ENCODE data around the gene NDUFS3. TPM values are rescaled to one million over a fixed set of nuclear protein-coding genes. Genes with fewer than 3 reads are reported as not detected.
A peak's percentile ranks its signal among the peaks of the same experiment; 100 is the strongest.

Gene NDUFS3
- total and polyA plus RNA-seq, 7 donors: 74.4 to 323 (median 106) TPM

GRCh38 chr11:47577460-47578041 is 1.3 kb upstream of the NDUFS3 start:
- 83 to 86% methylated on average over 13 of the region's 13 CpGs for WGBS, 2 donors
- DNase-seq: no peak
- Histone ChIP-seq H3K4me1 (peaks cover 0 to 38% (median 26%) of the 10 kb centered on the region in 4 donors), H3K4me3 (peak overlapping the region in 3 of 4 donors; percentile 93 to 94 (median 93)), H3K27ac (peak overlapping the region in 3 of 4 donors; percentile 87 to 89 (median 88)), H3K9me3 (no peaks in the 10 kb centered on the region), H3K36me3 (peaks cover 27 to 59% (median 36%) of the 10 kb centered on the region in 4 donors), H3K27me3 (no peaks in the 10 kb centered on the region)
- TF ChIP-seq EP300 (IDR thresholded peaks at IDR 0.05): no peak
- TF ChIP-seq, protein P1, sequence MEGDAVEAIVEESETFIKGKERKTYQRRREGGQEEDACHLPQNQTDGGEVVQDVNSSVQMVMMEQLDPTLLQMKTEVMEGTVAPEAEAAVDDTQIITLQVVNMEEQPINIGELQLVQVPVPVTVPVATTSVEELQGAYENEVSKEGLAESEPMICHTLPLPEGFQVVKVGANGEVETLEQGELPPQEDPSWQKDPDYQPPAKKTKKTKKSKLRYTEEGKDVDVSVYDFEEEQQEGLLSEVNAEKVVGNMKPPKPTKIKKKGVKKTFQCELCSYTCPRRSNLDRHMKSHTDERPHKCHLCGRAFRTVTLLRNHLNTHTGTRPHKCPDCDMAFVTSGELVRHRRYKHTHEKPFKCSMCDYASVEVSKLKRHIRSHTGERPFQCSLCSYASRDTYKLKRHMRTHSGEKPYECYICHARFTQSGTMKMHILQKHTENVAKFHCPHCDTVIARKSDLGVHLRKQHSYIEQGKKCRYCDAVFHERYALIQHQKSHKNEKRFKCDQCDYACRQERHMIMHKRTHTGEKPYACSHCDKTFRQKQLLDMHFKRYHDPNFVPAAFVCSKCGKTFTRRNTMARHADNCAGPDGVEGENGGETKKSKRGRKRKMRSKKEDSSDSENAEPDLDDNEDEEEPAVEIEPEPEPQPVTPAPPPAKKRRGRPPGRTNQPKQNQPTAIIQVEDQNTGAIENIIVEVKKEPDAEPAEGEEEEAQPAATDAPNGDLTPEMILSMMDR (IDR thresholded peaks at IDR 0.05): no peak
- intact Hi-C loops (cut with DNase I): loop anchor here (5.0 kb wide), 1 partner anchor 170 kb away; the partner anchor contains the start of gene SLC39A13

- no peak for DNase-seq
- peaks cover 35 to 57% (median 36%) of the 10 kb centered on the region in 4 donors for H3K36me3 ChIP-seq
Observed at GRCh38 chr11:47583844-47584243, 5.0 kb downstream of the NDUFS3 start.

DNA sequence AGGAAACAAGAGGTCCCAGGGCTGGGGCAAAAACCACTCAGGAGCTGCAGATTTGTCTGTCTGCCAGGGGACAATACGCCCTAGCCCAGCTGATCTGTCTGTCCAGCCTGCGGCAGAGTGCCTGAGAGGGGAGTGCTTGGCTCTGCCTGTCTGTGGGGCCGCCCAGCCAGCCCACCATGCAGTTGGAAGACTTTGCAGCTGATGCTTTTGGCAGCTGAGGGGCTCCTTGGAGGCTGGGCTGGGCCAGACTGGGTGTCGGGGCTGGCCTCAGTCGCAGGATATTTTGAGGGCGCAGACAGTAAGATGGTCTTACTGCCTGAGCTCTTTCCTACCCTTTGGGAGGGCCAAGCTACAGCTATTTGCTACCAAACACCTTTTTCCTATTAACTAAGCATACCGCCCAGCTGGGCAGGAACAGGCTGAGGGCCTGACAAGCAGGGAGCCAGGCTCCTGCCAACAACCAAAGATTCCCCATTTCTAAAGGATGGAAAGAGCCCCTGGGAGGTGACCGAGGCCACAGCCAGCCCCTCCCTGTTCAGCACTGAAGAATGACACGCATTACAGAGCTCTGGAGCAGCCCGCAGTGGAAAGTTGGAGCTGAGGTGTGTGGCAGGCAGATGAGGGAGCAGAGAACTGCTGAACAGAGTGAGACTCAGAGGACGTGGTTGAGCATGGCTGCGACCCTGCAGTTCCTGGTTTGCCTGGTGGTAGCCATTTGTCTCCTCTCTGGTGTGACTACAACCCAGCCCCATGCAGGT is 7.4 kb downstream of the NDUFS3 start, which contains the start of gene FAM180B:
TSS of gene FAM180B (plus strand) at position 581 of the 758 bp plus-strand sequence. CDS start at position 672, 91 bp downstream.
- Histone ChIP-seq H3K27ac (peak within 1 kb of the TSS in 1 of 4 donors; percentile 27), H3K4me1 (peaks cover 0 to 14% (median 6%) of the 10 kb centered on the region in 4 donors), H3K36me3 (peaks cover 31 to 44% (median 33%) of the 10 kb centered on the region in 4 donors), H3K4me3 (no peak within 1 kb of the TSS), H3K27me3 (peaks cover 0 to 14% (median 9%) of the 10 kb centered on the region in 3 donors), H3K9me3 (no peaks in the 10 kb centered on the region)
- WGBS, 2 donors: 86 to 88% methylated on average over 12 of the region's 12 CpGs
- intact Hi-C loops (cut with DNase I): no loop called here
- TF ChIP-seq, protein P1 (IDR thresholded peaks at IDR 0.05): no peak
- TF ChIP-seq POLR2A (IDR thresholded peaks at IDR 0.05) (no peak), EP300 (IDR thresholded peaks at IDR 0.05) (no peak), POLR2AphosphoS5 (IDR thresholded peaks at IDR 0.05) (no peak)
- DNase-seq: no peak

More at GRCh38 chr11:47583844-47584243, 5.0 kb downstream of the NDUFS3 start:
- H3K4me3 ChIP-seq: no peak overlapping the region
- 93 to 97% methylated on average over 5 of the region's 5 CpGs for WGBS, 2 donors
- H3K4me1 ChIP-seq: peaks cover 0 to 15% (median 13%) of the 10 kb centered on the region in 4 donors
- H3K9me3 ChIP-seq: no peaks in the 10 kb centered on the region
- no peaks in the 10 kb centered on the region for H3K27me3 ChIP-seq
- H3K27ac ChIP-seq: no peak overlapping the region
- TF ChIP-seq POLR2A (IDR thresholded peaks at IDR 0.05) (no peak), EP300 (IDR thresholded peaks at IDR 0.05) (no peak), POLR2AphosphoS5 (IDR thresholded peaks at IDR 0.05) (no peak)
- TF ChIP-seq, protein P1 (IDR thresholded peaks at IDR 0.05): no peak
- intact Hi-C loops (cut with DNase I): no loop called here

DNA sequence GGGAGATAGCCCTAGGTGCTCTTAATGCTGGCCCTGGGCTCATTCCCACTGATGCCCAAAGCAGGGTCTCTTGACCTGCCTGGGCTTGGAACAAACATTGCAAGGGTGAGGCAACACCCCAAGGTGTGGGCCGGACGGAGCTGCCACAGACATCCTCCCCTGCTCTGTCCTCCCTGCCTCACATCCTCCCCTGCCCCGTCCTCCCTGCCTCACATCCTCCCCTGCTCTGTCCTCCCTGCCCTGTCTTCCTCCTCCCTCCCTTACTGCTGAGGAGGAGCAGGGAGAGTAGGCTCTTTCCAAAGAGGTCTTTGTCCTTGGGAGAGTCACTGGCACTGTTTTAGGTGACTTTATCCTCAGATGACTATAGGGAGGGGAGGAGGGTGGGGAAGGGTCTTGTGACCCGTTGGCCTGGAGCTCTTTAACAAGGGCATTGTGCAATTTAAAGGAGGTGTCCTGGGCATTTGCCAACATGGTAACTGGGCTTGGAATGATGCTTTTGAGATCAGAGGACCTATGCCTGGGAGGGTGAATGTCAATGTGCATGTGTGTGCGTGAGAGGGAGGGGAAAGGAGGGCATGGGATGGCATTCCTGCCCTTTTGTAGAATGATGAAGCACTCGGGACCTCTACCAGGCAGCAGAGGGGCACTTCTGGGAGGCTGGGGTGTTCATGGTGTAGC is 8.3 kb downstream of the NDUFS3 start:
- intact Hi-C loops (cut with DNase I): no loop called here
- 66 to 73% methylated on average over 6 of the region's 6 CpGs for WGBS, 2 donors
- Histone ChIP-seq H3K4me3 (no peak overlapping the region), H3K27ac (peak overlapping the region in 1 of 4 donors; percentile 27), H3K4me1 (peaks cover 0 to 14% (median 6%) of the 10 kb centered on the region in 4 donors), H3K27me3 (peaks cover 0 to 20% (median 16%) of the 10 kb centered on the region in 3 donors), H3K36me3 (peaks cover 22 to 35% (median 24%) of the 10 kb centered on the region in 4 donors), H3K9me3 (no peaks in the 10 kb centered on the region)
- TF ChIP-seq EP300 (IDR thresholded peaks at IDR 0.05) (no peak), POLR2AphosphoS5 (IDR thresholded peaks at IDR 0.05) (no peak), POLR2A (IDR thresholded peaks at IDR 0.05) (no peak)
- TF ChIP-seq, protein P1 (IDR thresholded peaks at IDR 0.05): no peak
- DNase-seq: no peak
